Measurements from ENCODE around the gene ANKRD12.
A peak's percentile ranks its signal among the peaks of the same experiment; 100 is the strongest.

Gene ANKRD12

DNA sequence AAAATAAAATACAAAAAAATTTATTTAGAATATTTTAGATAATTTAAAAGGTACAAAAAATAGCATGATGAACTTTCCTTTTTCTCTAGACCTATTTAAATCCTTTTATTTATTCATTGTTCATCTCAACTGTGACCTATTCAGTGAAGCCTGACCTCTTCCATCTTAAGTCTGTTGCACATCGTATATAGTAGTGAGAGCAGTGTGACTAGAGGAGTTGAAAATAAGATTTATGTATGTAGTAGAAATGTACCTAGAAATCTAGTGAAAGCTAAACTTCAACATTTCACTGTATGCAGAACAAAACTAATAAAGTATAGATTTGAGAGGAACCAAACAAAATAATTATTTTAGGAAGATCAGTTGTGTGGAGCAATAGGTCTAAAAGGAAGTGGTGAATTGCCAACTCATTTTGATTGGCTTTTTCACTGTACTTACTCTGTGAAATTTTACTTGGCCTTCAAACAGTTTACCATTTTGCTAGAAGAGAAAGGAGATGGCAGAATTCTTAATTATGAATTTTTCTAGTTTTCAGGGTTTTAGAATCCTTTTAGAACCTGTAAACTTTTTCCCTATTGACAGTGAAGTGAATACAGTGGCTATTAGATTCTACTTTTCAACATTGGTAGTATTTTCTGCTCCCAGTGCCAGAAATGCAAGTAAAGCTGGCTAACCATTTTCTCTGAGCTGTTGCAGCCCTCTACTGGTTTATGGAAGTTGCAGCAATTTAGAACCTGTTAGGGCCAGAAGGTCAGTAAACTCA lies 11.0 kb downstream of the ANKRD12 start:
- H3K4me1 ChIP-seq (ENCODE audit: control insufficient read depth, low read length) = peaks cover 50% of the 10 kb centered on the region
- H3F3A ChIP-seq (ENCODE audit: control insufficient read depth, insufficient read depth) = peaks cover 11% of the 10 kb centered on the region; the same call in 1 of the 2 replicates
- no peaks in the 10 kb centered on the region for H3K36me3 ChIP-seq (ENCODE audit: control insufficient read depth, low read length)
- no peaks in the 10 kb centered on the region for H3K9me3 ChIP-seq (ENCODE audit: control insufficient read depth, insufficient read depth, low read length)
- H3K4me3 ChIP-seq (ENCODE audit: low read length) = peak overlapping the region; percentile 40
- H3K27ac ChIP-seq (ENCODE audit: low read depth, low read length) = peak overlapping the region; percentile 48
- no peaks in the 10 kb centered on the region for H3K9me2 ChIP-seq (replicated peaks; ENCODE audit: control insufficient read depth, low read length)
- TF ChIP-seq, protein P1, sequence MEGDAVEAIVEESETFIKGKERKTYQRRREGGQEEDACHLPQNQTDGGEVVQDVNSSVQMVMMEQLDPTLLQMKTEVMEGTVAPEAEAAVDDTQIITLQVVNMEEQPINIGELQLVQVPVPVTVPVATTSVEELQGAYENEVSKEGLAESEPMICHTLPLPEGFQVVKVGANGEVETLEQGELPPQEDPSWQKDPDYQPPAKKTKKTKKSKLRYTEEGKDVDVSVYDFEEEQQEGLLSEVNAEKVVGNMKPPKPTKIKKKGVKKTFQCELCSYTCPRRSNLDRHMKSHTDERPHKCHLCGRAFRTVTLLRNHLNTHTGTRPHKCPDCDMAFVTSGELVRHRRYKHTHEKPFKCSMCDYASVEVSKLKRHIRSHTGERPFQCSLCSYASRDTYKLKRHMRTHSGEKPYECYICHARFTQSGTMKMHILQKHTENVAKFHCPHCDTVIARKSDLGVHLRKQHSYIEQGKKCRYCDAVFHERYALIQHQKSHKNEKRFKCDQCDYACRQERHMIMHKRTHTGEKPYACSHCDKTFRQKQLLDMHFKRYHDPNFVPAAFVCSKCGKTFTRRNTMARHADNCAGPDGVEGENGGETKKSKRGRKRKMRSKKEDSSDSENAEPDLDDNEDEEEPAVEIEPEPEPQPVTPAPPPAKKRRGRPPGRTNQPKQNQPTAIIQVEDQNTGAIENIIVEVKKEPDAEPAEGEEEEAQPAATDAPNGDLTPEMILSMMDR (IDR thresholded peaks at IDR 0.05; ENCODE audit: low read depth, low read length, poor library complexity, severe bottlenecking) = peak; percentile 81
- TF ChIP-seq EZH2phosphoT487 (IDR thresholded peaks at IDR 0.05; ENCODE audit: borderline replicate concordance, low read length) = no peak
- H3K79me2 ChIP-seq (ENCODE audit: control insufficient read depth, low read length) = peaks cover 87% of the 10 kb centered on the region
- H3K27me3 ChIP-seq (ENCODE audit: control insufficient read depth, low read length) = no peaks in the 10 kb centered on the region
- H3K4me2 ChIP-seq (ENCODE audit: low read length) = peak overlapping the region; percentile 64
- peaks cover 4% of the 10 kb centered on the region; the same call in 1 of the 2 replicates for H4K20me1 ChIP-seq (ENCODE audit: control insufficient read depth, insufficient read depth, low read depth, low read length)

DNA sequence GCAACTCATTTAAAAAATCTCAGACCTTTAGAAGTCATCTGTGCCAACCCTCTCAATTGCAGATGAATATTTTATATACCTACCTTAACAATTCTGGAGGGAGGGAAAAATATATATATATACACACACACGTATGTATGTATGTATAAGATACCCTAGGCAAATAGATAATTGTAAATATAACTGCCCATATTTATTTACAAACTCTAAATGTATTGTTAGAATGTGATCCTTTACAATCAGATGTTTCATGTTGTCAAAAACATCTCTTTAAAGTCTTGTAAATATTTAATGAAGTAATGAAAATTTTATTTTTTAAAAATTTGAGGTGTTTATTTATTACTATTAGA lies 11.6 kb downstream of the ANKRD12 start:
- no peaks in the 10 kb centered on the region for H3K9me3 ChIP-seq (ENCODE audit: control insufficient read depth, insufficient read depth, low read length)
- no peak overlapping the region for H3K4me3 ChIP-seq (ENCODE audit: low read length)
- H3K9me2 ChIP-seq (replicated peaks; ENCODE audit: control insufficient read depth, low read length) = no peaks in the 10 kb centered on the region
- TF ChIP-seq, protein P1 (IDR thresholded peaks at IDR 0.05; ENCODE audit: low read depth, low read length, poor library complexity, severe bottlenecking) = no peak
- no peak for TF ChIP-seq EZH2phosphoT487 (IDR thresholded peaks at IDR 0.05; ENCODE audit: borderline replicate concordance, low read length)
- H3K27ac ChIP-seq (ENCODE audit: low read depth, low read length) = 0 out of 2 replicates have a peak overlapping the region, but pooled peaks have one; percentile 48
- no peaks in the 10 kb centered on the region for H3K36me3 ChIP-seq (ENCODE audit: control insufficient read depth, low read length)
- peak overlapping the region; percentile 64 for H3K4me2 ChIP-seq (ENCODE audit: low read length)
- peaks cover 4% of the 10 kb centered on the region; the same call in 1 of the 2 replicates for H4K20me1 ChIP-seq (ENCODE audit: control insufficient read depth, insufficient read depth, low read depth, low read length)
- H3K27me3 ChIP-seq (ENCODE audit: control insufficient read depth, low read length) = no peaks in the 10 kb centered on the region
- H3F3A ChIP-seq (ENCODE audit: control insufficient read depth, insufficient read depth) = peaks cover 11% of the 10 kb centered on the region; the same call in 1 of the 2 replicates
- H3K79me2 ChIP-seq (ENCODE audit: control insufficient read depth, low read length) = peaks cover 87% of the 10 kb centered on the region
- peaks cover 50% of the 10 kb centered on the region for H3K4me1 ChIP-seq (ENCODE audit: control insufficient read depth, low read length)

DNA sequence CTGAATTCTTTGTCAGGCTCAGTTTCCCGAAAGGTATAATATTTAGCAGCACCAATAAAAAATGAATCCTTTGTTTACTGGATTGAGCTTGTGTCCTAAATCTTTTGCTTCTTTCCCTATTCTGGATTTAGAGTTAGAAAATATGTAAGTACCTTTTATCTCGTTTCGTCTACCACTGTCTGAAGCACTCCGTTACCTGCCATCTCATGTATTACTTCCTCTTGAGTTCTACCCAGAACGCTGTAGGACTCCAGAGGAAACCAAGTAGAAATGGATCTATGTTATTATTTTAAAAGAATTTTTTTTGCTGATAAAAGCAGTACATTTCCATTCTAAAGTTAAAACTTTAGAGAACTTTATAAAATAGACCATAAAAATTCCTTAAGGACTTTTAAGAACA lies 13.5 kb downstream of the ANKRD12 start:
- H3K27ac ChIP-seq (ENCODE audit: low read depth, low read length) = no peak overlapping the region
- H3K9me3 ChIP-seq (ENCODE audit: control insufficient read depth, insufficient read depth, low read length) = no peaks in the 10 kb centered on the region
- no peak overlapping the region for H3K4me2 ChIP-seq (ENCODE audit: low read length)
- H4K20me1 ChIP-seq (ENCODE audit: control insufficient read depth, insufficient read depth, low read depth, low read length) = peaks cover 2% of the 10 kb centered on the region; the same call in 1 of the 2 replicates
- TF ChIP-seq, protein P1 (IDR thresholded peaks at IDR 0.05; ENCODE audit: low read depth, low read length, poor library complexity, severe bottlenecking) = no peak
- TF ChIP-seq EZH2phosphoT487 (IDR thresholded peaks at IDR 0.05; ENCODE audit: borderline replicate concordance, low read length) = no peak
- peaks cover 91% of the 10 kb centered on the region for H3K79me2 ChIP-seq (ENCODE audit: control insufficient read depth, low read length)
- H3K9me2 ChIP-seq (replicated peaks; ENCODE audit: control insufficient read depth, low read length) = no peaks in the 10 kb centered on the region
- no peaks in the 10 kb centered on the region for H3K36me3 ChIP-seq (ENCODE audit: control insufficient read depth, low read length)
- H3F3A ChIP-seq (ENCODE audit: control insufficient read depth, insufficient read depth) = peaks cover 8% of the 10 kb centered on the region; the same call in 1 of the 2 replicates
- H3K27me3 ChIP-seq (ENCODE audit: control insufficient read depth, low read length) = no peaks in the 10 kb centered on the region
- H3K4me3 ChIP-seq (ENCODE audit: low read length) = no peak overlapping the region
- H3K4me1 ChIP-seq (ENCODE audit: control insufficient read depth, low read length) = peaks cover 34% of the 10 kb centered on the region

Measured in DOHH2 (cell line).